Stimulated activated CD4-positive, alpha-beta T cell treated with anti-CD3 and anti-CD28 coated beads, Interleukin-1b, Interleukin-23, amount 100 ng/mL, for 24 hours (primary cell): ENCODE results near the gene TMEM233.
A peak's percentile ranks its signal among the peaks of the same experiment; 100 is the strongest.
"Not testable (repeated sequence)": the region's sequence is repeated elsewhere in the genome, so short reads cannot be mapped to it uniquely, and the experiment has no call there.

ENCODE experiments used
- DNase-seq, 4 experiments: peaks; one replicate each; pipeline ENCODE4 v3.0.0-alpha.2; 2020; ENCODE audit warnings: low read depth in 4 of 4, low spot score in 1 of 4

Gene TMEM233

GRCh38 chr12:119657001-119657400 is 63.4 kb downstream of the TMEM233 start:
- not testable (repeated sequence) for DNase-seq

GRCh38 chr12:119658166-119658565 is 64.6 kb downstream of the TMEM233 start:
- DNase-seq: not testable (repeated sequence)

GRCh38 chr12:119659289-119659897 is 65.8 kb downstream of the TMEM233 start:
- DNase-seq: peak in 1 of 4 experiments; percentile 27

- no peak for DNase-seq
Observed at GRCh38 chr12:119660076-119660475, 66.5 kb downstream of the TMEM233 start.

- no peak for DNase-seq
Observed at GRCh38 chr12:119661882-119662281, 68.3 kb downstream of the TMEM233 start.

- DNase-seq: no peak
Observed at GRCh38 chr12:119664642-119665041, 71.1 kb downstream of the TMEM233 start.

- no peak for DNase-seq
Observed at GRCh38 chr12:119665164-119665929, 71.8 kb downstream of the TMEM233 start.

- no peak for DNase-seq
Observed at GRCh38 chr12:119666226-119666795, 72.7 kb downstream of the TMEM233 start.

GRCh38 chr12:119666900-119667576 is 73.5 kb downstream of the TMEM233 start:
- no peak for DNase-seq

GRCh38 chr12:119667577-119668323 is 74.2 kb downstream of the TMEM233 start, which contains the start of gene PRKAB1:
Gene PRKAB1, plus strand, starts transcription at chr12:119668133. Its CDS starts 112 bp downstream, at chr12:119668245.
- DNase-seq: peak; percentile 83 to 94 (median 92)

GRCh38 chr12:119668324-119668841 is 74.8 kb downstream of the TMEM233 start:
- DNase-seq: no peak

- no peak for DNase-seq
Observed at GRCh38 chr12:119669744-119670472, 76.3 kb downstream of the TMEM233 start.

- DNase-seq: no peak
Observed at GRCh38 chr12:119671070-119671469, 77.5 kb downstream of the TMEM233 start.

GRCh38 chr12:119672194-119672593 is 78.6 kb downstream of the TMEM233 start:
- DNase-seq: no peak

- DNase-seq: no peak
Observed at GRCh38 chr12:119673634-119674033, 80.1 kb downstream of the TMEM233 start.

- DNase-seq: no peak
Observed at GRCh38 chr12:119674560-119674959, 81.0 kb downstream of the TMEM233 start.

GRCh38 chr12:119676022-119676421 is 82.4 kb downstream of the TMEM233 start:
- DNase-seq: no peak

GRCh38 chr12:119676573-119676972 is 83.0 kb downstream of the TMEM233 start:
- DNase-seq: no peak

- DNase-seq: no peak
Observed at GRCh38 chr12:119678459-119678858, 84.9 kb downstream of the TMEM233 start.

- DNase-seq: no peak
Observed at GRCh38 chr12:119679081-119679480, 85.5 kb downstream of the TMEM233 start.
